HUES64 (cell line): ENCODE data around the gene MAGEF1.

Source experiments
- H3K27ac ChIP-seq: 2 replicates; pipeline ENCODE4 v1.7.0; 2013; ENCODE audit warnings: low read depth, low read length, inconsistent platforms
- H3K27me3 ChIP-seq: 2 replicates; pipeline ENCODE4 v1.6.1; 2013; ENCODE audit warnings: mild to moderate bottlenecking, low read length; ENCODE audit not compliant: insufficient read depth
- H3K36me3 ChIP-seq: 2 replicates; pipeline ENCODE4 v1.6.1; 2013; ENCODE audit warnings: mild to moderate bottlenecking, low read length; ENCODE audit not compliant: insufficient read depth
- H3K4me1 ChIP-seq: 2 replicates; pipeline ENCODE4 v1.6.1; 2013; ENCODE audit warnings: mild to moderate bottlenecking, low read length, moderate library complexity; ENCODE audit not compliant: insufficient read depth
- H3K4me3 ChIP-seq: 2 replicates; pipeline ENCODE4 v1.5.1; 2013; ENCODE audit warnings: mild to moderate bottlenecking, low read length, moderate library complexity
- H3K9ac ChIP-seq: 2 replicates; pipeline ENCODE4 v1.6.1; 2013; ENCODE audit warnings: mild to moderate bottlenecking, low read depth, low read length
- H3K9me3 ChIP-seq: 2 replicates; pipeline ENCODE4 v1.6.1; 2013; ENCODE audit warnings: low read depth, low read length; ENCODE audit not compliant: insufficient read depth
- WGBS: fragments of 150-250, 120-280 bp; methylation state at CpG from one replicate; pipeline ENCODE4 v1.1.7; 2013; ENCODE audit warnings: missing lambda C conversion rate; 5-methylcytosine and 5-hydroxymethylcytosine counted together

Gene MAGEF1

DNA sequence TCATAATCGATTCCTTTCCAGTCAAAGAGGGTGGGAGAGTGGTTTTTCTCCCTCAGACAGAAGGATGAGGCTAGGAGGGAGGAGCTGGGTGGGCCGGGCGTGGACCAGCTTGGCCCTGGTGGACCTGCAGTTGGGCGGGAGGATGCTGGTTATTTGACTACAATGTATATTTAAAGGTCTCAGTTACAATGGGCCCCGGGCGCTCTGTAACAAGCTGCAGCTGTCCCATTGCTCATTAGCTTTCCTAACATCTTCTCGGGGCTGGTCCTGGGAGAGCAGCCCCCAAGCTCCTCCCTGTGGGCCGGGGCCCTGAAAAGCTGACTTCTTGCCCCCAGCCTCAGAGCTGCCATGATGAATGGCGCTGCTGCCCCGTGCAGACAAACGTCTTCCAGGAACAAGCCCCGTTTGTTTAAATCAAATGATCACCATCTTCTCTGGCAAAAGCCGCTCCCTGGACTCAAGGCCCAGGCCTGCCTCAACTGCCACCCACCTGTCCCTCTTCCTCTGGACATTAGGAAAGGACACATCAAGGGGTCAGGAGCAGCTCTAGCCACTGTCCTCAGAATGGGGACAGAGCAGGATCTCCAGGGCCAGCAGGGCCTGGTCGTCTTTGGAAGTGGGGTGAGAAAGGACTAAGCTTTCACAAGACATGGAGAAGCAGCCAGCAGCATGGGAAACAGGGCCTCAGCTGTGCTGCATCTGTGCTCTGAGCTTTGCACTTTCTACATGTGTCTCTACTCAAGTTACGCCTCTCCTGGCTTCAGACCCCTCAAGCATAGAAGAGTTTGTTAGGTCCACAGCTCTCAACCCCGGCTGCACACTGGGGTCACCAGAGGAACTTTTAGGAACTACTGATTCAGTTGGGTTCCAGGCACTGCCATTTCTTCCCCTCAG lies 38.6 kb downstream of the MAGEF1 start:
- WGBS = 91% methylated on average over 16 of the region's 16 CpGs
- no peaks in the 10 kb centered on the region for H3K27me3 ChIP-seq
- no peak overlapping the region for H3K27ac ChIP-seq
- no peak overlapping the region for H3K9ac ChIP-seq
- H3K4me1 ChIP-seq = no peaks in the 10 kb centered on the region
- H3K4me3 ChIP-seq = no peak overlapping the region
- H3K9me3 ChIP-seq = no peaks in the 10 kb centered on the region
- H3K36me3 ChIP-seq = no peaks in the 10 kb centered on the region

DNA sequence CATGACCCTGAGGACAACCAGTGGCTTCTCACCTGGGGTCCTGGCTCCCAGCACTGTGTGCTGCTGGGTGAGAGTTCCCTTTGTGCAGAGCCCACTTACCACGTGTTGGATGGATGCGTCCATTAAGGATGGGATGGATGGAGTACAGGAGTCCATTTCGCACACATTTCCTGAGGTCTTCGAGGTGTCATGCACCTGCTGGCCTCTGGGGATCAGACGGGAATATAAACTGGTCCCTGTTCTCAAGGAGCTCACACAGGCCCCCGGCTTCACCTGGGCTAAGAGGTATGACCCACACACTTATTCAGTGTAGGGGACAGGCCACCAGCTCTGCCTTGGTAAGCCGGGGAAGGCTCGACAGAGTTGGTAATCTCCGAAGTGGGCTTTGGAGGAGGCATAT lies 39.5 kb downstream of the MAGEF1 start:
- Histone ChIP-seq H3K9me3 (no peaks in the 10 kb centered on the region), H3K27me3 (no peaks in the 10 kb centered on the region), H3K27ac (no peak overlapping the region), H3K9ac (no peak overlapping the region), H3K4me3 (no peak overlapping the region), H3K36me3 (no peaks in the 10 kb centered on the region), H3K4me1 (no peaks in the 10 kb centered on the region)
- WGBS = 91% methylated on average over 9 of the region's 9 CpGs

DNA sequence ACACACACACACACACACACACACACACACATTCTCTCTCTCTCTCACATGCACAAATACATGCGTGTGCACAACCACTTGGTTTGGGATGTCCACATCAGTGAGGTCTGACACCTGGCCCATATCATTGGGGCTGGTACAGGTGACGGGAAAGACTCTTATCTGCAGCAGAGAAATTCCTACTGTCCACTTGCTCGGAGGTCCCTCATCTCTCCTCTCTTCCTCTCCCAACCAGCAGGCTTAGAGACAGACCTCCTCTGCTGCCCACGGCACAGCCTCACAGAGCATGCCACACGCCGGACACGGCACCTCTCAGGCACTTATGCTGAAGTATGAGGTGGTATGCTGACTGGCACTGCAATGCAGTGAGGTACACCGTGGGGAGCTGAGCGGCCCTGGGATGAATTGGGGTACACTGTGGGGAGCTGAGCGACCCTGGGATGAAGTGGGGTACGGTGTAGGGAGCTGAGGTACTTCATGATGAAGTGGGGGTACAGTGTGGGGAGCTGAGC lies 41.7 kb downstream of the MAGEF1 start:
- H3K27me3 ChIP-seq = no peaks in the 10 kb centered on the region
- H3K27ac ChIP-seq = no peak overlapping the region
- H3K4me1 ChIP-seq = no peaks in the 10 kb centered on the region
- H3K9me3 ChIP-seq = no peaks in the 10 kb centered on the region
- no peaks in the 10 kb centered on the region for H3K36me3 ChIP-seq
- no peak overlapping the region for H3K4me3 ChIP-seq
- WGBS = 88% methylated on average over 11 of the region's 11 CpGs
- no peak overlapping the region for H3K9ac ChIP-seq

DNA sequence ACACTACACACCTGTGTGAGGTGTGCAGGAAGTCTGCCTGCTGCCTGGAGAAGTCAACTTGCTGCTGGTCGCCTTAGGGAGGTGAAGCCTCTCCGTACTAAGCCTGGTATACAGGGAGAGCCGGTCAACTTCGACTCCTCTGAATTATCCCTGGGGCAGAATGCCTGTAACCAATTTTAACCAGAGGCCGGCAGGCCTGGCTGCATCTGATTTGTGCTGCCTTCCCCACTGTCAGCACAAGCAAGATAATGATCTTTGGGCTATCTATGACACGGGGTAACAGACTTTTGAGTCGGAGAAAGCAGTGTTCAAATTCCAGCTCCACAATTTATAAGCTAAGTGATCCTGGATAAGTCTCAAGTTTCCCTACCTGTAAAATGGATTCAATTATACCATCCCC lies 42.3 kb downstream of the MAGEF1 start:
- 88% methylated on average over 7 of the region's 7 CpGs for WGBS
- Histone ChIP-seq H3K36me3 (no peaks in the 10 kb centered on the region), H3K4me1 (no peaks in the 10 kb centered on the region), H3K27ac (no peak overlapping the region), H3K4me3 (no peak overlapping the region), H3K9me3 (no peaks in the 10 kb centered on the region), H3K27me3 (no peaks in the 10 kb centered on the region), H3K9ac (no peak overlapping the region)

DNA sequence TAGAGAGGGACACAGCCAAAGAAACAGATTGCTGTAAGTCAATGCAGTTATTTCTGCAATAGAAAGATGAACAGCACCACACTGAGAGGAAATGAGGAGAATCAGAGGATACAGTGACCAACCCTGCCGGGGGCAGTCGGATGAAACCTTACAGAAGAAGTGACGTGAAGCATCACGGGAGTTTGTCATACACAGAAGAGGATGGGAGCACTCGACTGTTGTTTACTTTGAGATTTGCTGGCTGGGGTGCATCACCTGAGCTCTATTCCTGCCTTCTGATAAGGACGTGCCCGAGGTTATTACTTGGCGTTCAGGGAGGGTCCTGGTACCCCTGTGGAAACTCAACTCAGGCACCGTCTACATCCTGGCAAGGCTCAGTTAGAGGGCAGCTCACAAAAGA lies 45.4 kb downstream of the MAGEF1 start:
- no peaks in the 10 kb centered on the region for H3K4me1 ChIP-seq
- H3K27ac ChIP-seq = no peak overlapping the region
- 81% methylated on average over 9 of the region's 9 CpGs for WGBS

DNA sequence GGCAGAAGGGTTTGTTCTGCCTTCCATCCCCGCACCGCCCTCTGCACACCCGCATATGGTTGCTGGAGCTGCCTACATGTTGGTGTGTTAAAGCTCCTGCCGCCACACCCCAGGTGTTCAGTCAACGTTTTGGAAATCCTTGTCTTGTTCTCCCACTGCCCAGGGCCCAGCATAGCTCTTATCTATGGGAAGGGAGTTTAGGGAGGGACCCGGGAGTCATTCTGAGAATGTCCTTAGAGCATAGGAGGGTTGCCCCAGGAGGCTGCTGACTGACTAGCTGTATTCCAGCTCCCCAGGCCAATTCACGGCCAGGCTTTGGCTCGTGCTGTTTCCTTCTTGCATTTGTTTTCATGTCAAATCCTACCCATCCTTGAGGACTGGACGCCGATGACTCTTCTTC lies 46.8 kb downstream of the MAGEF1 start:
- 79% methylated on average over 10 of the region's 10 CpGs for WGBS
- Histone ChIP-seq H3K9ac (no peak overlapping the region), H3K36me3 (no peaks in the 10 kb centered on the region)

More for the DNA sequence above, 45.4 kb downstream of the MAGEF1 start:
- Histone ChIP-seq H3K27me3 (no peaks in the 10 kb centered on the region), H3K4me3 (no peak overlapping the region), H3K36me3 (no peaks in the 10 kb centered on the region), H3K9me3 (no peaks in the 10 kb centered on the region), H3K9ac (no peak overlapping the region)

DNA sequence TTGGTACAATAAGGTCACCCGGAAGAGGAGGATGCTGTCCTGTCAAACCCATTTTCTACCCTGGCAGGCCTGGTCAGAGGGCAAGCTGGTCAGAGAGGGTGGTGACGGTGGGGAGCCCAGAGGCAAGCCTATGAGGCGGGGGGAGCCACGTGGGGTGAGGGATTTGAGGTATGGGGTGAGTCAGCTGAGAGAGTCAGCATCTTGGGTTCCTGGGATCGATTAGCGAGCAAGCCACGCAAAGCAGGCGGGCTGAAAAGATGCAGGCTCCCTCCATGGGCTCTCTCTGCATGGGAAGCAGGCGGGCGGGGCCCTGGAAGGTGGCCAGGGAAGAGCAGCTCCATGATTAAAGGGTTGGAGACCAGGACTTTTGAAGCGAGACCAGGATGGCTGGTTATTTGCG lies 48.1 kb downstream of the MAGEF1 start:
- Histone ChIP-seq H3K4me1 (peaks cover 16% of the 10 kb centered on the region), H3K27me3 (no peaks in the 10 kb centered on the region), H3K4me3 (no peak overlapping the region), H3K27ac (no peak overlapping the region), H3K9ac (no peak overlapping the region), H3K9me3 (no peaks in the 10 kb centered on the region), H3K36me3 (no peaks in the 10 kb centered on the region)
- WGBS = 82% methylated on average over 12 of the region's 12 CpGs

More for the DNA sequence above, 46.8 kb downstream of the MAGEF1 start:
- Histone ChIP-seq H3K27ac (no peak overlapping the region), H3K27me3 (no peaks in the 10 kb centered on the region), H3K4me1 (peaks cover 3% of the 10 kb centered on the region; the same call in 1 of the 2 replicates), H3K9me3 (no peaks in the 10 kb centered on the region), H3K4me3 (no peak overlapping the region)

DNA sequence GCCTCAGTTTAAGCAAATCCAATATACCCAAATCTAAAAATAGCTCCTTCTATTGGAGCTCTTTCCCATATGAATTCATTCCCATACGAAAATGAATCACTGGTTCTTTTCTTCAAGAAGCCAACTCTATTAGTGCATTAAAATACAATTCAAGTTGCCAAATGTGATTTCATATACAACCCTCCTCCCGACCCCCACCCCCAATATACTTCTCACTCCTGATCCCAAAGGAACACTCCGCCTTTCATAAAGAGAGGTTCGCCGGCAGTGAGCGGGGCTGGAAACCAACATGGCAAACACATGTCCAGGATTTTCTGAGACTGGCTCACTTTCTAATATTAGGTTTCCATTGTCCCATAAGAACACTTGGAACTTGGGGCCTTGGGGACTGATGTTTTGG lies 48.5 kb downstream of the MAGEF1 start:
- H3K27ac ChIP-seq = no peak overlapping the region
- WGBS = 88% methylated on average over 6 of the region's 6 CpGs
- H3K9ac ChIP-seq = no peak overlapping the region
- H3K4me1 ChIP-seq = peaks cover 20% of the 10 kb centered on the region
- no peak overlapping the region for H3K4me3 ChIP-seq
- H3K36me3 ChIP-seq = no peaks in the 10 kb centered on the region
- no peaks in the 10 kb centered on the region for H3K27me3 ChIP-seq
- H3K9me3 ChIP-seq = no peaks in the 10 kb centered on the region

DNA sequence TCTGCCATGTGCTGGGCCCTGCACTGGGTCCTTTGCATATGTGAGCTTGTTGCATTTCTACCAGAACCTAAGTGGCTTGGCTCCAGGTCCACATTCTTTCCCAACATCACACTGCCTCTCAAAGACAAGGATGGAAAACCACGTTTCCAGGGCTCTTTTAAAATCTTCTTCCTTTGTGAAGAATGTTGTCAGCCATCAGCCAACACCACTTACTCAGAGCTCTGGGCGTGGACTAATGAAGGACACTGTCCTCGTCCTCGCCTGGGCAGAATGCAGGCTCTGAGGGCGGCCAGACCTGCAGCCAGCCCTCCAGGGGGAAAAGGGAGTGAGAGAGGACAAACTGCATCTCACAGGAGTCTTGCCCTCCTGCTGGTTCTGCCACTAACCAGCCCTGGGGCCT lies 49.7 kb downstream of the MAGEF1 start:
- 52% methylated on average over 5 of the region's 5 CpGs for WGBS
- H3K9ac ChIP-seq = no peak overlapping the region
- H3K27ac ChIP-seq = no peak overlapping the region
- no peaks in the 10 kb centered on the region for H3K27me3 ChIP-seq
- no peaks in the 10 kb centered on the region for H3K9me3 ChIP-seq
- H3K4me1 ChIP-seq = peaks cover 23% of the 10 kb centered on the region
- no peak overlapping the region for H3K4me3 ChIP-seq
- no peaks in the 10 kb centered on the region for H3K36me3 ChIP-seq

DNA sequence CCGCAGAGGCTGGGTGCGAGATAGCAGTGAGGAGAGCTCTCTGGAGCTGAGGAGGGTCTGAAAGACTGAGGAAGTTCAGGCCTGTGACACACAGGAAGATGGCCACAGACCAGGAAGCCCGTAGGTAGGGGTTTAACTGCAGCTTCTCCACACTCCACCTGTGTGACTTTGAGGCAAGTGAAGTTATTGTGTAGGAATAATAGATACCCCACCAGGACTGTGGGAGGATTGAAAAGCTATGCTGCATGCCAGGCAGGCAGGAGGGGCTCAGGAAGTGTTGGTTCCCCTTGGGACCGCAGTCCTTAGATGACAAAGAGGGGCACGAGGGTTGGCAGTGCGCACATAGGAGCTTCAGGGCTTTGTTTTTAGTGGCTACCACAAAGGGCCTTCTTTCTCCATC lies 50.9 kb downstream of the MAGEF1 start:
- WGBS = 91% methylated on average over 6 of the region's 6 CpGs
- H3K27ac ChIP-seq = no peak overlapping the region
- H3K27me3 ChIP-seq = no peaks in the 10 kb centered on the region
- no peaks in the 10 kb centered on the region for H3K9me3 ChIP-seq
- peaks cover 34% of the 10 kb centered on the region for H3K4me1 ChIP-seq
- H3K36me3 ChIP-seq = no peaks in the 10 kb centered on the region
- no peak overlapping the region for H3K4me3 ChIP-seq
- no peak overlapping the region for H3K9ac ChIP-seq
